Skeletal muscle cell (primary cell): ENCODE measurements around the gene PTPRN2.
"Not testable (repeated sequence)": the region's sequence is repeated elsewhere in the genome, so short reads cannot be mapped to it uniquely, and the experiment has no call there.

Source experiments
- DNase-seq: peaks from one replicate; pipeline ENCODE4 v3.0.0-alpha.2; 2010; ENCODE audit warnings: low read depth
- H3K4me3 ChIP-seq: 2 replicates; pipeline ENCODE4 v1.5.1; 2011; ENCODE audit warnings: low read depth, mild to moderate bottlenecking, control low read depth, low read length, moderate library complexity

The PTPRN2 gene

GRCh38 chr7:157793087-157793353, 794.6 kb downstream of the PTPRN2 start:
- no peak overlapping the region for H3K4me3 ChIP-seq
- no peak for DNase-seq

GRCh38 chr7:157792241-157793086, 795.2 kb downstream of the PTPRN2 start:
- DNase-seq, result no peak
- no peak overlapping the region for H3K4me3 ChIP-seq

- DNase-seq, result no peak
- no peak overlapping the region for H3K4me3 ChIP-seq
These were observed 796.0 kb downstream of the PTPRN2 start for GRCh38 chr7:157791666-157792065.

- H3K4me3 ChIP-seq, result no peak overlapping the region
- DNase-seq, result no peak
These were observed 796.4 kb downstream of the PTPRN2 start for GRCh38 chr7:157791261-157791660.

GRCh38 chr7:157789942-157790341, 797.7 kb downstream of the PTPRN2 start:
- no peak for DNase-seq
- no peak overlapping the region for H3K4me3 ChIP-seq

GRCh38 chr7:157789094-157789493, 798.5 kb downstream of the PTPRN2 start:
- DNase-seq, result no peak
- H3K4me3 ChIP-seq, result no peak overlapping the region

- DNase-seq, result no peak
- no peak overlapping the region for H3K4me3 ChIP-seq
These were observed 799.0 kb downstream of the PTPRN2 start for GRCh38 chr7:157788573-157788972.

- no peak overlapping the region for H3K4me3 ChIP-seq
- DNase-seq, result no peak
These were observed 800.3 kb downstream of the PTPRN2 start for GRCh38 chr7:157787275-157787701.

- no peak overlapping the region for H3K4me3 ChIP-seq
- no peak for DNase-seq
These were observed 801.0 kb downstream of the PTPRN2 start for GRCh38 chr7:157786375-157787274.

- no peak overlapping the region for H3K4me3 ChIP-seq
- no peak for DNase-seq
These were observed 802.0 kb downstream of the PTPRN2 start for GRCh38 chr7:157785486-157786186.

GRCh38 chr7:157784979-157785441, 802.6 kb downstream of the PTPRN2 start:
- H3K4me3 ChIP-seq, result no peak overlapping the region
- DNase-seq, result no peak

- H3K4me3 ChIP-seq, result no peak overlapping the region
- DNase-seq, result no peak
These were observed 803.4 kb downstream of the PTPRN2 start for GRCh38 chr7:157784041-157784835.

- no peak for DNase-seq
- H3K4me3 ChIP-seq, result no peak overlapping the region
These were observed 805.6 kb downstream of the PTPRN2 start for GRCh38 chr7:157782041-157782440.

- DNase-seq, result no peak
- H3K4me3 ChIP-seq, result no peak overlapping the region
These were observed 806.9 kb downstream of the PTPRN2 start for GRCh38 chr7:157780721-157781120.

GRCh38 chr7:157780312-157780711, 807.3 kb downstream of the PTPRN2 start:
- DNase-seq, result no peak
- H3K4me3 ChIP-seq, result no peak overlapping the region

GRCh38 chr7:157779206-157779605, 808.4 kb downstream of the PTPRN2 start:
- DNase-seq, result no peak
- H3K4me3 ChIP-seq, result no peak overlapping the region

- not testable (repeated sequence) for H3K4me3 ChIP-seq, DNase-seq
These were observed 810.3 kb downstream of the PTPRN2 start for GRCh38 chr7:157777194-157777762.

- DNase-seq, result no peak
These were observed 811.9 kb downstream of the PTPRN2 start for GRCh38 chr7:157775560-157776332.

More at GRCh38 chr7:157775560-157776332, 811.9 kb downstream of the PTPRN2 start:
- H3K4me3 ChIP-seq, result no peak overlapping the region
